ENCODE measurements around the gene NTSR2. TPM values are rescaled to one million over a fixed set of nuclear protein-coding genes. Genes with fewer than 3 reads are reported as not detected.

NTSR2 gene
- total and polyA plus RNA-seq, 2 of the 8 experiments (the other 6 are each of a cell fraction or from before 2014, with no cell fraction given): 0.05 TPM; not detected in 1

- no peak overlapping the region for H3K4me3 ChIP-seq (ENCODE audit: extremely low read depth in 1 of 4, insufficient read depth in 2 of 4, low read depth in 3 of 4, low read length in 4 of 4)
- no peak overlapping the region for H3K18ac ChIP-seq (ENCODE audit: extremely low read depth, low read length)
- no peak overlapping the region for H4K5ac ChIP-seq (ENCODE audit: insufficient read length, low read depth, low read length)
- H3K27ac ChIP-seq (ENCODE audit: low read depth, low read length): no peak overlapping the region
- TF ChIP-seq MAX (IDR thresholded peaks at IDR 0.05) (no peak), SP4 (IDR thresholded peaks at IDR 0.05; ENCODE audit: low read length) (no peak)
- H2BK5ac ChIP-seq (ENCODE audit: low read depth, low read length): no peak overlapping the region
- no peak overlapping the region for H2BK12ac ChIP-seq (ENCODE audit: low read depth, low read length)
- no peak overlapping the region for H3K14ac ChIP-seq (ENCODE audit: insufficient read length)
- H3K79me2 ChIP-seq (ENCODE audit: control insufficient read depth in 1 of 2, insufficient read depth in 2 of 2, low read length in 2 of 2): no peaks in the 10 kb centered on the region
- no peak overlapping the region for H2BK15ac ChIP-seq (ENCODE audit: low read length)
- H4K20me1 ChIP-seq (replicated peaks in 1 of 2; ENCODE audit: control insufficient read depth in 1 of 2, insufficient read depth in 2 of 2, low read length in 2 of 2): peaks cover 0 to 2% of the 10 kb centered on the region in 2 experiments
- H3K9ac ChIP-seq (replicated peaks in 1 of 4; ENCODE audit: extremely low read depth in 1 of 4, low read depth in 3 of 4, low read length in 3 of 4): no peak overlapping the region
- no peak overlapping the region for H2BK20ac ChIP-seq (ENCODE audit: low read length)
- H3K4ac ChIP-seq (replicated peaks; ENCODE audit: insufficient read length, low read depth, low read length): no peak overlapping the region
- H3K36me3 ChIP-seq (ENCODE audit: control insufficient read depth in 2 of 4, insufficient read depth in 4 of 4, low read length in 3 of 4): no peaks in the 10 kb centered on the region
- H4K8ac ChIP-seq (ENCODE audit: extremely low read depth, insufficient read depth, low read length): no peak overlapping the region
- H2AK5ac ChIP-seq (ENCODE audit: low read depth, low read length): no peak overlapping the region
- POLR2A ChIA-PET (ENCODE audit: partially characterized antibody): no interaction called here
- H4K91ac ChIP-seq (replicated peaks; ENCODE audit: insufficient read length, low read length): no peak overlapping the region
- H2BK120ac ChIP-seq (replicated peaks; ENCODE audit: low read depth, low read length): no peak overlapping the region
- H3K27me3 ChIP-seq (replicated peaks in 1 of 4; ENCODE audit: control insufficient read depth in 3 of 4, extremely low read depth in 1 of 4, insufficient read depth in 3 of 4, low read length in 3 of 4): peaks cover 8 to 28% (median 23%) of the 10 kb centered on the region in 4 experiments
- 91% methylated on average over 3 of the region's 3 CpGs; no CpG with 5 or more reads in 1 of the 2 experiments for WGBS, 2 experiments (ENCODE audit: extremely low coverage in 1 of 2, insufficient coverage in 1 of 2, insufficient read length in 1 of 2, insufficient replicate concordance in 2 of 2, low coverage in 1 of 2, low lambda C conversion rate in 2 of 2, missing lambda C conversion rate in 1 of 2)
- H3K79me1 ChIP-seq (ENCODE audit: low read depth, low read length): no peaks in the 10 kb centered on the region
- H2AFZ ChIP-seq (ENCODE audit: low read length): no peak overlapping the region
- no peak for DNase-seq (ENCODE audit: low read depth in 1 of 2, low spot score in 2 of 2)
- CTCF ChIA-PET (ENCODE audit: partially characterized antibody): interaction anchor here (1.5 to 8.7 kb wide), 4 partner anchors 8 to 112 kb away, joined by 3 to 76 read pairs (median 4); no protein-coding TSS in a partner anchor
- H3K4me2 ChIP-seq (ENCODE audit: insufficient read depth in 1 of 2, low read depth in 2 of 2, low read length in 2 of 2): no peak overlapping the region
- FAIRE-seq: no peak
- peaks cover 0 to 7% (median 3%) of the 10 kb centered on the region in 4 experiments; a peak in 1 of 7 replicates for H3K4me1 ChIP-seq (replicated peaks in 1 of 4; ENCODE audit: control insufficient read depth in 3 of 4, insufficient read depth in 4 of 4, low read length in 3 of 4)
- peaks cover 4 to 6% of the 10 kb centered on the region in 2 experiments; a peak in 2 of 4 replicates for H3K9me3 ChIP-seq (ENCODE audit: insufficient read depth in 2 of 2, low read depth in 1 of 2, low read length in 1 of 2)
- no peak overlapping the region for H3K56ac ChIP-seq (replicated peaks; ENCODE audit: insufficient read length, low read depth, low read length)
- no peaks in the 10 kb centered on the region; the same call in 1 of the 2 replicates for H3K23me2 ChIP-seq (ENCODE audit: low read depth, low read length)
- H3K23ac ChIP-seq (ENCODE audit: insufficient read length): no peak overlapping the region
Measured at GRCh38 chr2:11667194-11667593, 2.8 kb downstream of the NTSR2 start.
